SK-N-SH (cell line): ENCODE measurements around the gene JAG1. TPM values are rescaled to one million over a fixed set of nuclear protein-coding genes. Genes with fewer than 3 reads are reported as not detected.
A peak's percentile ranks its signal among the peaks of the same experiment; 100 is the strongest.
"Not testable (repeated sequence)": the region's sequence is repeated elsewhere in the genome, so short reads cannot be mapped to it uniquely, and the experiment has no call there.

Experiments
- CTCF ChIA-PET: fragments of 300-600, 350-600 bp; formaldehyde crosslinking; extraction: SDS; loops from one replicate; lab custom pipeline; 2021; lab: Yijun Ruan, JAX
- POLR2A ChIA-PET: fragments of 350-600 bp; sonication (Branson Sonifier 250); formaldehyde crosslinking; extraction: SDS; loops from one replicate; lab custom pipeline; 2020; ENCODE audit warnings: antibody characterized with exemption, inconsistent platforms; lab: Yijun Ruan, JAX
- DNase-seq: peaks from one replicate; pipeline ENCODE4 v3.0.0; 2012
- H2AFZ ChIP-seq: fragments of 200-600 bp; sonication (generic); 2 replicates; pipeline ENCODE4 v1.8.1; 2016; ENCODE audit warnings: antibody characterized with exemption, mild to moderate bottlenecking, low read depth
- H3F3A ChIP-seq: fragments of 200-600 bp; sonication (generic); replicated peaks from 2 replicates; pipeline ENCODE3; 2016; ENCODE audit warnings: antibody characterized with exemption, mild to moderate bottlenecking; ENCODE audit not compliant: insufficient read depth
- H3K27ac ChIP-seq, 2 experiments: fragments of 200-500 bp in 1 of 2; fragments of 200-600 bp in 1 of 2; sonication (Bioruptor generic) in 1 of 2; sonication (generic), shearing (Covaris generic) in 1 of 2; 2 replicates each; pipeline versions ENCODE4 v1.5.1 to v1.6.1; 2014 to 2016; ENCODE audit warnings: low read depth in 2 of 2, inconsistent platforms in 1 of 2, low read length in 1 of 2, mild to moderate bottlenecking in 1 of 2, mixed read lengths in 1 of 2
- H3K27me3 ChIP-seq: fragments of 200-600 bp; sonication (generic), shearing (Covaris generic); 2 replicates; pipeline ENCODE4 v1.6.1; 2016; ENCODE audit warnings: mixed run types; ENCODE audit not compliant: insufficient read depth
- H3K36me3 ChIP-seq, 2 experiments: fragments of 200-500 bp in 1 of 2; fragments of 200-600 bp in 1 of 2; sonication (Bioruptor generic) in 1 of 2; sonication (generic) in 1 of 2; replicated peaks in 1 of 2; 2 replicates each; pipeline versions ENCODE3 to v1.5.1; 2014 to 2016; ENCODE audit warnings: low read length in 1 of 2, mild to moderate bottlenecking in 1 of 2; ENCODE audit not compliant: insufficient read depth in 2 of 2, control insufficient read depth in 1 of 2
- H3K4me1 ChIP-seq, 2 experiments: fragments of 200-500 bp in 1 of 2; fragments of 200-600 bp in 1 of 2; sonication (Bioruptor generic) in 1 of 2; sonication (generic), shearing (Covaris generic) in 1 of 2; 2 replicates each; pipeline versions ENCODE4 v1.5.1 to v1.6.1; 2014 to 2016; ENCODE audit warnings: low read depth in 1 of 2, low read length in 1 of 2, mixed run types in 1 of 2; ENCODE audit not compliant: insufficient read depth in 2 of 2, control insufficient read depth in 1 of 2
- H3K4me2 ChIP-seq: fragments of 200-600 bp; sonication (generic), shearing (Covaris generic); 2 replicates; pipeline ENCODE4 v1.6.1; 2017; ENCODE audit warnings: mixed run types
- H3K4me3 ChIP-seq, 2 experiments: fragments of 200-500 bp in 1 of 2; fragments of 200-600 bp in 1 of 2; sonication (Bioruptor generic) in 1 of 2; sonication (generic), shearing (Covaris generic) in 1 of 2; 2 replicates each; pipeline versions ENCODE4 v1.5.1 to v1.8.1; 2014 to 2016; ENCODE audit warnings: low read depth in 2 of 2, inconsistent platforms in 1 of 2, low read length in 1 of 2, mild to moderate bottlenecking in 1 of 2, mixed read lengths in 1 of 2, moderate library complexity in 1 of 2
- H3K79me2 ChIP-seq: fragments of 200-600 bp; sonication (generic); 2 replicates; pipeline ENCODE4 v1.8.1; 2017; ENCODE audit warnings: mild to moderate bottlenecking; ENCODE audit not compliant: insufficient read depth
- H3K9ac ChIP-seq: fragments of 200-600 bp; sonication (generic); 2 replicates; pipeline ENCODE4 v1.6.1; 2017; ENCODE audit warnings: mixed run types
- H3K9me2 ChIP-seq: fragments of 200-600 bp; sonication (generic); 2 replicates; pipeline ENCODE4 v1.6.1; 2017; ENCODE audit warnings: mixed run types
- H3K9me3 ChIP-seq: fragments of 200-600 bp; sonication (generic); 2 replicates; pipeline ENCODE4 v1.6.1; 2017; ENCODE audit warnings: mixed run types, mild to moderate bottlenecking, moderate library complexity
- H4K20me1 ChIP-seq: fragments of 200-600 bp; sonication (generic); 2 replicates; pipeline ENCODE4 v1.6.1; 2017; ENCODE audit warnings: mild to moderate bottlenecking, mixed run types; ENCODE audit not compliant: insufficient read depth
- CTCF ChIP-seq: fragments of 200-600 bp; sonication (generic); IDR thresholded peaks from 2 replicates; pipeline ENCODE4 v1.6.1; 2017; ENCODE audit warnings: antibody characterized with exemption, mild to moderate bottlenecking, moderate library complexity
- GABPA ChIP-seq: IDR thresholded peaks from 2 replicates; pipeline ENCODE4 v1.4.0; 2012; ENCODE audit warnings: low read depth, mild to moderate bottlenecking
- JUND ChIP-seq: IDR thresholded peaks from 2 replicates; pipeline ENCODE4 v1.4.0; 2012
- MXI1 ChIP-seq: IDR thresholded peaks from 2 replicates; pipeline ENCODE4 v1.6.1; 2012; ENCODE audit warnings: mild to moderate bottlenecking, low read depth, low read length, improper control_type of control experiment
- POLR2AphosphoS5 ChIP-seq: IDR thresholded peaks from 2 replicates; pipeline ENCODE4 v1.6.1; 2012; ENCODE audit warnings: low read depth, low read length
- RAD21 ChIP-seq: IDR thresholded peaks from 2 replicates; pipeline ENCODE4 v1.6.1; 2012; ENCODE audit warnings: mild to moderate bottlenecking, low read length
- REST ChIP-seq: IDR thresholded peaks from 2 replicates; pipeline ENCODE4 v1.6.1; 2012; ENCODE audit warnings: mild to moderate bottlenecking, low read depth, low read length, moderate library complexity
- RFX5 ChIP-seq: IDR thresholded peaks from 2 replicates; pipeline ENCODE4 v1.6.1; 2012; ENCODE audit warnings: mild to moderate bottlenecking, improper control_type of control experiment, low read length
- RXRA ChIP-seq: IDR thresholded peaks from 2 replicates; pipeline ENCODE4 v1.4.0; 2012; ENCODE audit warnings: low read depth, mild to moderate bottlenecking, borderline replicate concordance
- SIN3A ChIP-seq: IDR thresholded peaks from 2 replicates; pipeline ENCODE4 v1.6.1; 2012; ENCODE audit warnings: low read depth, mild to moderate bottlenecking, low read length, moderate library complexity, borderline replicate concordance
- SMC3 ChIP-seq: IDR thresholded peaks from 2 replicates; pipeline ENCODE4 v1.6.1; 2012; ENCODE audit warnings: low read depth, low read length, improper control_type of control experiment
- TCF12 ChIP-seq: IDR thresholded peaks from 2 replicates; pipeline ENCODE4 v1.4.0; 2012
- ZBTB33 ChIP-seq: IDR thresholded peaks from 2 replicates; pipeline ENCODE4 v1.4.0; 2012; ENCODE audit warnings: low read depth, borderline replicate concordance
- WGBS: methylation state at CpG from one replicate; pipeline ENCODE4 v1.1.6; 2017; ENCODE audit warnings: low lambda C conversion rate; 5-methylcytosine and 5-hydroxymethylcytosine counted together
- polyA plus RNA-seq, 3 experiments: library from polyadenylated mRNA; depleted of rRNA; stranded (reverse); fragments of >200 nt; gene quantifications; 2 replicates each; pipeline ENCODE4 v1.2.3, GENCODE V29; 2012

JAG1 gene
- polyA plus RNA-seq, 1 of the 3 experiments (the other 2 are of a cell fraction) = 6.0 TPM

GRCh38 chr20:10613911-10614310, 59.9 kb downstream of the JAG1 start:
- H3K4me2 ChIP-seq = no peak overlapping the region
- POLR2A ChIA-PET = no interaction called here
- H3K9me2 ChIP-seq = no peaks in the 10 kb centered on the region
- peaks cover 7% of the 10 kb centered on the region for H3F3A ChIP-seq
- WGBS = 98% methylated on average over 18 of the region's 18 CpGs
- no peaks in the 10 kb centered on the region for H4K20me1 ChIP-seq
- no peak for TF ChIP-seq GABPA
- no peak for TF ChIP-seq RFX5
- TF ChIP-seq SMC3 = no peak
- TF ChIP-seq POLR2AphosphoS5 = no peak
- no peak for TF ChIP-seq REST
- no peak for TF ChIP-seq JUND
- DNase-seq = no peak
- H3K4me1 ChIP-seq = peaks cover 9 to 10% of the 10 kb centered on the region in 2 experiments; a peak in 3 of 4 replicates
- no peak overlapping the region for H3K9ac ChIP-seq
- H3K27ac ChIP-seq = no peak overlapping the region
- H3K4me3 ChIP-seq = no peak overlapping the region
- CTCF ChIA-PET = no interaction called here
- H3K27me3 ChIP-seq = no peaks in the 10 kb centered on the region
- no peaks in the 10 kb centered on the region for H3K9me3 ChIP-seq
- H3K79me2 ChIP-seq = no peaks in the 10 kb centered on the region
- H3K36me3 ChIP-seq = no peaks in the 10 kb centered on the region
- H2AFZ ChIP-seq = no peak overlapping the region

- CTCF ChIA-PET, POLR2A ChIA-PET, H3K9me3 ChIP-seq, H4K20me1 ChIP-seq, H3K9ac ChIP-seq, H3F3A ChIP-seq, H3K4me2 ChIP-seq, DNase-seq, H3K27me3 ChIP-seq, H3K79me2 ChIP-seq, H3K4me3 ChIP-seq, H2AFZ ChIP-seq, H3K36me3 ChIP-seq, H3K27ac ChIP-seq, H3K9me2 ChIP-seq: not testable (repeated sequence)
- H3K4me1 ChIP-seq = peaks cover 7 to 10% of the 10 kb centered on the region in 2 experiments; a peak in 3 of 4 replicates
- WGBS = 95% methylated on average over 5 of the region's 5 CpGs
These were observed 60.4 kb downstream of the JAG1 start for GRCh38 chr20:10613426-10613825.

- Histone ChIP-seq H2AFZ (no peak overlapping the region), H3K27me3 (no peaks in the 10 kb centered on the region), H3K4me1 (peaks cover 10 to 12% of the 10 kb centered on the region in 2 experiments; a peak in 3 of 4 replicates), H4K20me1 (no peaks in the 10 kb centered on the region), H3K36me3 (no peaks in the 10 kb centered on the region), H3K9me3 (no peaks in the 10 kb centered on the region), H3F3A (peaks cover 7% of the 10 kb centered on the region), H3K9me2 (no peaks in the 10 kb centered on the region), H3K4me2 (no peak overlapping the region), H3K4me3 (no peak overlapping the region), H3K9ac (no peak overlapping the region), H3K79me2 (no peaks in the 10 kb centered on the region), H3K27ac (peak overlapping the region in 1 of 2 experiments; percentile 98; a peak in 1 of 4 replicates)
- CTCF ChIA-PET = interaction anchor here (0.8 kb wide), 1 partner anchor 14 kb away, joined by 3 read pairs; no protein-coding TSS in a partner anchor
- DNase-seq = peak; percentile 38
- no CpG with 5 or more reads among the region's 1 CpG for WGBS
- POLR2A ChIA-PET = no interaction called here
- TF ChIP-seq RAD21 (peak; percentile 56), RXRA (no peak), CTCF (peak; percentile 52), TCF12 (no peak), SIN3A (no peak), SMC3 (peak; percentile 31; the same call in 1 of the 2 replicates), ZBTB33 (no peak), MXI1 (no peak)
These were observed 62.4 kb downstream of the JAG1 start for GRCh38 chr20:10611357-10611756.
